Progenitor cell of endocrine pancreas (in vitro differentiated cells): ENCODE results near the gene MTRF1L. TPM values are rescaled to one million over a fixed set of nuclear protein-coding genes. Genes with fewer than 3 reads are reported as not detected.
"Not testable (repeated sequence)": the region's sequence is repeated elsewhere in the genome, so short reads cannot be mapped to it uniquely, and the experiment has no call there.

Source experiments
- DNase-seq: peaks from one replicate; pipeline ENCODE4 v3.0.0; 2021; ENCODE audit warnings: low spot score; ENCODE audit not compliant: unreplicated experiment
- H3K27ac Mint-ChIP-seq: 2 replicates; pipeline ENCODE4 v1.8.0; 2021; ENCODE audit warnings: mild to moderate bottlenecking, moderate library complexity, mixed read lengths
- H3K27me3 Mint-ChIP-seq: 2 replicates; pipeline ENCODE4 v1.8.0; 2021; ENCODE audit warnings: mixed read lengths
- H3K36me3 Mint-ChIP-seq: 2 replicates; pipeline ENCODE4 v1.8.0; 2022; ENCODE audit warnings: mixed read lengths; ENCODE audit not compliant: insufficient read depth
- H3K4me1 Mint-ChIP-seq: 2 replicates; pipeline ENCODE4 v1.8.0; 2021; ENCODE audit warnings: low read depth, mixed read lengths
- H3K4me3 Mint-ChIP-seq: 2 replicates; pipeline ENCODE4 v1.8.0; 2021; ENCODE audit warnings: low read depth, mild to moderate bottlenecking, moderate library complexity, mixed read lengths
- H3K9me3 Mint-ChIP-seq: 2 replicates; pipeline ENCODE4 v1.8.0; 2021; ENCODE audit warnings: low read depth, mixed read lengths
- CTCF ChIP-seq: fragments of 200-600 bp; sonication (generic); IDR thresholded peaks from one replicate; pipeline ENCODE4 v1.5.0; 2021; ENCODE audit warnings: antibody characterized with exemption, mild to moderate bottlenecking; ENCODE audit not compliant: unreplicated experiment
- total RNA-seq: library from RNA; stranded (reverse); gene quantifications from 2 replicates; pipeline ENCODE4 v1.2.1, GENCODE V29; 2021

Gene MTRF1L
- total RNA-seq, 1 donor from 2014 or later: 17.5 TPM

- TF ChIP-seq CTCF: no peak
- no peak for DNase-seq
- H3K4me1 Mint-ChIP-seq: no peaks in the 10 kb centered on the region
- H3K9me3 Mint-ChIP-seq: no peaks in the 10 kb centered on the region
- H3K4me3 Mint-ChIP-seq: no peak overlapping the region
- H3K27me3 Mint-ChIP-seq: no peaks in the 10 kb centered on the region
- H3K27ac Mint-ChIP-seq: no peak overlapping the region
- H3K36me3 Mint-ChIP-seq: peaks cover 13% of the 10 kb centered on the region
Measured at GRCh38 chr6:152993847-152994246, 8.7 kb downstream of the MTRF1L start.

GRCh38 chr6:152993431-152993830 lies 9.1 kb downstream of the MTRF1L start:
- no peak for DNase-seq
- H3K27ac Mint-ChIP-seq: no peak overlapping the region
- H3K4me1 Mint-ChIP-seq: no peaks in the 10 kb centered on the region
- peaks cover 13% of the 10 kb centered on the region for H3K36me3 Mint-ChIP-seq
- TF ChIP-seq CTCF: no peak
- H3K4me3 Mint-ChIP-seq: no peak overlapping the region
- no peaks in the 10 kb centered on the region for H3K9me3 Mint-ChIP-seq
- no peaks in the 10 kb centered on the region for H3K27me3 Mint-ChIP-seq

- H3K9me3 Mint-ChIP-seq: no peaks in the 10 kb centered on the region
- H3K27me3 Mint-ChIP-seq: no peaks in the 10 kb centered on the region
- no peak overlapping the region for H3K4me3 Mint-ChIP-seq
- TF ChIP-seq CTCF: no peak
- H3K4me1 Mint-ChIP-seq: peaks cover 12% of the 10 kb centered on the region
- H3K36me3 Mint-ChIP-seq: peaks cover 10% of the 10 kb centered on the region
- DNase-seq: no peak
- H3K27ac Mint-ChIP-seq: peak overlapping the region; percentile 25
Measured at GRCh38 chr6:152986978-152987377, 15.5 kb downstream of the MTRF1L start.

- H3K9me3 Mint-ChIP-seq, H3K27me3 Mint-ChIP-seq, H3K36me3 Mint-ChIP-seq, DNase-seq, H3K27ac Mint-ChIP-seq: not testable (repeated sequence)
- peak overlapping the region; percentile 21 for H3K4me3 Mint-ChIP-seq
- peaks cover 24% of the 10 kb centered on the region for H3K4me1 Mint-ChIP-seq
Measured at GRCh38 chr6:152985300-152985699, 17.2 kb downstream of the MTRF1L start.

- peak overlapping the region; percentile 99 for H3K27ac Mint-ChIP-seq
- DNase-seq: no peak
- TF ChIP-seq CTCF: no peak
- peaks cover 28% of the 10 kb centered on the region for H3K4me1 Mint-ChIP-seq
- H3K27me3 Mint-ChIP-seq: no peaks in the 10 kb centered on the region
- H3K4me3 Mint-ChIP-seq: peak overlapping the region; percentile 100
- H3K36me3 Mint-ChIP-seq: peaks cover 4% of the 10 kb centered on the region
- no peaks in the 10 kb centered on the region for H3K9me3 Mint-ChIP-seq
Measured at GRCh38 chr6:152984513-152984872, 18.0 kb downstream of the MTRF1L start.

- Mint-ChIP-seq H3K27ac (peak overlapping the region; percentile 99), H3K27me3 (no peaks in the 10 kb centered on the region), H3K9me3 (no peaks in the 10 kb centered on the region), H3K4me1 (peaks cover 28% of the 10 kb centered on the region), H3K36me3 (peaks cover 4% of the 10 kb centered on the region), H3K4me3 (peak overlapping the region; percentile 100)
- no peak for TF ChIP-seq CTCF
- DNase-seq: peak; percentile 97
Measured at GRCh38 chr6:152983637-152984512, 18.6 kb downstream of the MTRF1L start.
